ENCODE results near the gene SLC6A9.
A peak's percentile ranks its signal among the peaks of the same experiment; 100 is the strongest.

The SLC6A9 gene

DNA sequence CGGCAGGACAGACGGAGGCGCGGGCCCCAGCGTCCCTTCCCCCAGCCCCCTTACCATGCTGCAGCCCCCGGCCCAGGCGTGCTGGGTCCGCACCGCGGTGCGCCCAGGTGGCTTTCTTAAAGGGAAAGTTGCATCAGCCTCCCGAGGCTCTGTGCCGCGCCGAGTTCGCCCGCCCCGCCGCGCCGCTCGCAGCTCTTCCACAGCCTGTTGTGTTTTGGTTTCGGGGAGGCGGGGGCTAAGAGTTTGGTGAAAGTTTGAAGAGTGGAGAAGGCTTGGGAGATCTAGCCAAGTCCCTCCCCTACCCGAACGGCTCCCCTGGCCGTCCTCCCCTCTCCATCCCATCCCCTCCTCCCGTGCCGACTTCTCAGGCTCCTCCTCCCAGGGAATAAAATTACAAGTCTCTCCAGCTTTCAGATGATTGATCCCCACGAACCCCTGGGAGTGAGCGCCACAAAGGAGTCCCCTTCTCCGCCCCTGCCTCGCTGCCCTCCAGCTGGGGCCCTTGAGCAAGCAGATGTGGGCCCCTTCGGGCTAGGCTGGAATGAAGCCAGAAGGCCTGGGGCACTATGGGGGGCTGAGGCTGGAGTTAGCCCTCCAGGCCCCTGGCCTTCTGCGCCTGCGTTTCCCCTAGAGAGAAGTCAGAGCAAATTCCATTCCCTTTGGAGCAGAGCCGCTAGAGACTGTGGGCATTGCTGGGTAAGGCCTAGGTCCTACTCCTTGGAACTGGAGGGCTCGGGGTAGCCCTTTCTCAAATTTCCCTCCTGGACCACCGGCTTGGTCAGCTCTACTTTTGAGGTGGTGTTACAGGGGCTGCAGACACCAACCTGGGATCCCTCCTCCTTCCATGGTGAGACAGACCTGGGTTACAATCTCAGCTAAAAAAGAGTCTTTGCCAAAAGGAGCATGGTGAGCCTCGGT is at the start of gene SLC6A9:
Gene SLC6A9, minus strand, starts transcription at position 211 of the 918 bp plus-strand sequence. CDS start 7,185 bp downstream, outside the sequence.
- H3K36me3 Mint-ChIP-seq (ENCODE audit: low read depth): no peaks in the 10 kb centered on the region
- no peaks in the 10 kb centered on the region for H3K9me3 Mint-ChIP-seq
- peak within 1 kb of the TSS; percentile 86 for H3K4me3 Mint-ChIP-seq
- H3K27me3 Mint-ChIP-seq: no peaks in the 10 kb centered on the region
- peaks cover 25% of the 10 kb centered on the region for H3K4me1 Mint-ChIP-seq (ENCODE audit: low read depth)
- H3K27ac Mint-ChIP-seq: peak within 1 kb of the TSS; percentile 79

DNA sequence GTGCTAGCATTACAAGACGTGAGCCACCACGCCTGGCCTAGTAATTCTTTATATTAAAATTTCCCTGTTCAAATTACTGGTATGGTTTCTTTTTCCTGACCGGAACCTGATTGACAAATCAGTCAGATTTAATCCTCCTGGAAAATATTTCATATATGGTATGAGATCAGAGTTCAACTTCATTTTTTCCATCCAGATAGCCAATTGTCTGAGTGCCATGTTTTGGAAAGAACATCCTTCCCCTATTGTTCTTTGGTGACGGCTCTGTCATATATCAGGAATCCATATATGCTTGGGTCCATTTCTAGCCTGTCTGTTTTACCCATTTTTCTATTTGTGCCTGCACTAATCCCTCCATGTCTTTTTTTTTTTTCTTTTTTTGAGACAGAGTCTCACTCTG is 48.3 kb upstream of the SLC6A9 start:
- no peak overlapping the region for H3K4me3 Mint-ChIP-seq
- H3K27ac Mint-ChIP-seq: no peak overlapping the region
- H3K36me3 Mint-ChIP-seq (ENCODE audit: low read depth): no peaks in the 10 kb centered on the region
- H3K27me3 Mint-ChIP-seq: peaks cover 7% of the 10 kb centered on the region
- no peaks in the 10 kb centered on the region for H3K9me3 Mint-ChIP-seq
- no peaks in the 10 kb centered on the region for H3K4me1 Mint-ChIP-seq (ENCODE audit: low read depth)

DNA sequence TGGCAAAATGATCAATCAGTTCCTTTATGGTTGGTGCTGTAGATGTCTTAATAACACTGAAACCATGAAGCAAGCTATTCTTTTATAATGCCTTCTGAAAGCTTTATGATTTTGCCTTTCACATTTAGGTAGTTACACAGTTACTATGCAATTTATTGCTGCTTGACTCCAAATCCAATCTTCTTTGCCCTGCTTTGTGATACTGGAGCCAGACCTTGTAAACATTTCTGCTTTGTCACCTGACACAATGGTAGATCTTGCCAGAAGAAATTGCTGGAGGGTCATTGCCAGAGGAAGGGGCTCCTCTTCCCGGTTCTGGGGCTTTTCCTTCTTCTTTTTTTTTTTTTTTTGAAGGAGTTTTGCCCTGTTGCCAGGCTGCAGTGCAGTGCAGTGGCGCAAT is 46.8 kb upstream of the SLC6A9 start:
- Mint-ChIP-seq H3K36me3 (ENCODE audit: low read depth) (no peaks in the 10 kb centered on the region), H3K4me3 (no peak overlapping the region)

DNA sequence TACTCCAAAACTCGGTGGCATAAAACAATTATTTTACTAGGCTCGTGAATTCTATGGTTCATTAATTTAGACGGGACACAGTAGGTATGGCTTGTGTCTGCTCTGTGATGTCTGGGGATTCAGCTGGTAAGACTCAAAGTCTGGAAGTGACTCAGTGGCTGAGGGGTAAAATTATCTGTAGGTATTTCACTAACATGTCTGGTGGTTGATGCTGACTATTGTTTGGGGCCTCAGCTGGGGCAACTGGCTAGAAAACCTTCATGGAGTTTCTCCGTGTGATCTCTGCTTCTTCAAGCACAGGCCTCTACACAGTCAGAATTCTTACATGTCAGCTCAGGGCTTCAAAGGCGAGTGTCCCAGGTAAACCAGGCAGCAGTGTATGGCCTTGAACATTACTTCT is 46.2 kb upstream of the SLC6A9 start:
- H3K27me3 Mint-ChIP-seq: peaks cover 9% of the 10 kb centered on the region
- H3K36me3 Mint-ChIP-seq (ENCODE audit: low read depth): no peaks in the 10 kb centered on the region
- no peak overlapping the region for H3K4me3 Mint-ChIP-seq
- no peak overlapping the region for H3K27ac Mint-ChIP-seq
- no peaks in the 10 kb centered on the region for H3K4me1 Mint-ChIP-seq (ENCODE audit: low read depth)
- no peaks in the 10 kb centered on the region for H3K9me3 Mint-ChIP-seq

More for the DNA sequence above, 46.8 kb upstream of the SLC6A9 start:
- Mint-ChIP-seq H3K4me1 (ENCODE audit: low read depth) (no peaks in the 10 kb centered on the region), H3K27me3 (peaks cover 7% of the 10 kb centered on the region), H3K27ac (no peak overlapping the region), H3K9me3 (no peaks in the 10 kb centered on the region)

DNA sequence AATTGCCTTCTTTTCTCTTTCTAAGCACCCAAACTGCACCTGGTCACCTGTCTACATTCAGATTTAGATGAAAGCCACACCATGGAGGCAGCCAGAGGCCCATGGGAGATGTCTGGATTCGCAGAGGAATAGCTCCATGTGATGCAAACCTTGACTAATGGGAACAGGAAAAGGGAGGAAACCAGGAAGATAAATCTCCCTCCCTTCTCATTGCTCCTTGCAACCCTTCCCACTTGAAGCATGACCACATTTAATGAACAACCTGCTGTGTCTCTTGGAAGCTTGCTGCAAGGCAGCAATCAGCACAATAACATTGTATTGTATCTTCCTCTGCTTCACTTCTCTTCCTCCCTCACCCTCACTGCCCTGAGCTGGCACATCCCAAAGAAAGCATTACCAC is 44.8 kb upstream of the SLC6A9 start:
- Mint-ChIP-seq H3K27me3 (peaks cover 13% of the 10 kb centered on the region), H3K4me1 (ENCODE audit: low read depth) (peaks cover 4% of the 10 kb centered on the region), H3K9me3 (no peaks in the 10 kb centered on the region), H3K27ac (no peak overlapping the region), H3K4me3 (no peak overlapping the region), H3K36me3 (ENCODE audit: low read depth) (no peaks in the 10 kb centered on the region)

DNA sequence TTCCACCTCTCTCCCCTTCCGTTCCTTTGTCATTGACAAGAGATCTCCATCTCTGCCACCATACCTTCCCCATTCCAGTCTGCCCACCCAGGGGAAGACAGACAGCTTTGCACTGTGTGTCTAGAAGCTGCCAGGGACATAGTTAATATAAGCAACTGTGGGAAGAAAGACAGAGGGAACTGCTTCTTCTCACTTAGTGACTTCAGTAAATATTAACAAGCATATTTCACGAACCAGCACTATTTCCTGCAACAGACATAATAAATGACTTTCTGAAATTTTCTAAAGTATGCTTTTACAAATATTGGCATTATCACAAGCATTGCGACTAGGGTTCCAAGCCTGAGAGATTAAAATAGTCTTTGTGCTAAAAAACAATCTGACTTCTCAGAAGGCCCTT is 43.2 kb upstream of the SLC6A9 start:
- Mint-ChIP-seq H3K4me1 (ENCODE audit: low read depth) (peaks cover 4% of the 10 kb centered on the region), H3K4me3 (no peak overlapping the region), H3K36me3 (ENCODE audit: low read depth) (no peaks in the 10 kb centered on the region), H3K27ac (no peak overlapping the region), H3K27me3 (peaks cover 25% of the 10 kb centered on the region), H3K9me3 (no peaks in the 10 kb centered on the region)

DNA sequence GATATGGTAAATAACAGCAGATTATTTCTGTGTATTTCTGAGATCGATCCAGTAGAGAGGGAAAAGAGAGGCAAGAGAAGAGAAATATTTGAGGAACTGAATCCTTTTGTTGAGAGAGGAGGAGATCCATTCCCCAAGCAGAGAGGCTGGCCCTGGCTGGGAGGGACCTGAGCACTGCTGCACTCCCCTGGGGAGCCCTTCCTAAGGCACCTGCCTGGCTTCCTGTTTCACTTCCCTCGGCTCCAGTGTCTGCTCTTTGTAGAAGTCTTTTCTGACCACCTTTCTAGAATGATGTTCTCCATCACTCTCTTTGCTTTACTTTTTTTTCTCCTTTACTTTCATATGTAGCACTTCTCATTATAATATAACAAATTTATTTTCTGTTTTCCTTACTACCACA is 42.3 kb upstream of the SLC6A9 start:
- no peaks in the 10 kb centered on the region for H3K9me3 Mint-ChIP-seq
- no peak overlapping the region for H3K27ac Mint-ChIP-seq
- peaks cover 25% of the 10 kb centered on the region for H3K27me3 Mint-ChIP-seq
- peaks cover 4% of the 10 kb centered on the region for H3K4me1 Mint-ChIP-seq (ENCODE audit: low read depth)
- no peaks in the 10 kb centered on the region for H3K36me3 Mint-ChIP-seq (ENCODE audit: low read depth)
- no peak overlapping the region for H3K4me3 Mint-ChIP-seq

DNA sequence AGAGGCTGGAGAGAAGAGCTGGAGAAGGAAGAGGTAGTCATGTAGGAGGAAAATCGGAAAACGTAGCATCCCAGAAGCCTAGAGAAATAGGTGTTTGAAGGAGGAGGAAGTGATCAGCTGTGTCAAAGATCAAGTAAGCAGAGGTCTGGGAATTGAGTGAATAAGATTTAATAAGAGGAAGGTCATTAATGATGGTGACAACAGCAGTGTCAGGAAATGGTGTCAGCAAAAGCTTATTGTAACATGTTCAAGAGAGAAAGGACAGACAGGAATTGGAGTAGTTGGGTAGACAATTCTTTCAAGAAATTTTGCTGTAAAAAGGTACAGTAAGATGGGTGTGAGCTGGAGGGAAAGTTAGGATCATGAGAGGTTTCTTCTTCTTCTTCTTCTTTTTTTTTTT is 41.6 kb upstream of the SLC6A9 start:
- Mint-ChIP-seq H3K36me3 (ENCODE audit: low read depth) (no peaks in the 10 kb centered on the region), H3K4me3 (no peak overlapping the region), H3K27ac (no peak overlapping the region), H3K27me3 (peaks cover 25% of the 10 kb centered on the region), H3K9me3 (no peaks in the 10 kb centered on the region), H3K4me1 (ENCODE audit: low read depth) (peaks cover 7% of the 10 kb centered on the region)

DNA sequence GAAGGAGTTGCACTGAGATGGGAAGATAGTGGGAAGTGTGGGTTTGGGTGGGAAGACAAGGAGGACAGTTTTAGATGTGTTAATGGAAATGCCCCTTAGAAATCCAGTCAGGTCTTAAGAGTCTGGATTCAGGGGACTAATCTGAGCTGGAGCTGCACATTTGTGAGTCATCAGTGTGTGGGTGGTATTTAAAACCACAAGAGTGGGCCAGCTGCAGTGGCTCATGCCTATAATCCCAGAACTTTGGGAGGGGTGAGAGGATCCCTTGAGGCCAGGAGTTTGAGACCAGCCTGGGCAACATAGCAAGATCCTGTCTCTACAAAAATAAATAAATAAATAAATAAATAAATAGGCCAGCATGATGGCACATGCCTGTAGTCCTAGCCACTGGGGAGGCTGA is 40.9 kb upstream of the SLC6A9 start:
- H3K4me3 Mint-ChIP-seq: no peak overlapping the region
- no peaks in the 10 kb centered on the region for H3K9me3 Mint-ChIP-seq
- peaks cover 28% of the 10 kb centered on the region for H3K27me3 Mint-ChIP-seq
- H3K36me3 Mint-ChIP-seq (ENCODE audit: low read depth): no peaks in the 10 kb centered on the region
- H3K4me1 Mint-ChIP-seq (ENCODE audit: low read depth): peaks cover 13% of the 10 kb centered on the region
- H3K27ac Mint-ChIP-seq: no peak overlapping the region

DNA sequence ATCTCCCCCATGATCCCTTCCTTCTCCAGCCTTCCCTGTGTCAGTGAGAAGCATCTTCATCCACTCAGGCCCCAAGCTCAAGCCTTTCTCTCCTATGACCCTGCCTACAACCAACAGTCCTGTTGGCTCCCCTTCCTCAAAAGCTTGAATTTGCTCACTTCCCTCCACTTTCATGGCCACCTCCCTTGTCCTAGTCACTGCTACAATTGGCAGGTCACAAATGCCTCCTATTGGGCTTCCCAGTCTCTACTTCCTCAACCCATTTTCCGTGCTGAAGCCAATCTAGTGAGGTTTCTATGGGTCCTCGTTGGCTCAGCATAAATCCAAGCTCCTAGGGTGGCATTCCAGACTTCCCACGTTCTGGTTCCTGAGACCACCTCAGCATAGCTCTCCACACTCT is 40.2 kb upstream of the SLC6A9 start:
- Mint-ChIP-seq H3K36me3 (ENCODE audit: low read depth) (no peaks in the 10 kb centered on the region), H3K27me3 (peaks cover 32% of the 10 kb centered on the region), H3K4me1 (ENCODE audit: low read depth) (peaks cover 14% of the 10 kb centered on the region), H3K27ac (no peak overlapping the region), H3K4me3 (no peak overlapping the region), H3K9me3 (no peaks in the 10 kb centered on the region)

DNA sequence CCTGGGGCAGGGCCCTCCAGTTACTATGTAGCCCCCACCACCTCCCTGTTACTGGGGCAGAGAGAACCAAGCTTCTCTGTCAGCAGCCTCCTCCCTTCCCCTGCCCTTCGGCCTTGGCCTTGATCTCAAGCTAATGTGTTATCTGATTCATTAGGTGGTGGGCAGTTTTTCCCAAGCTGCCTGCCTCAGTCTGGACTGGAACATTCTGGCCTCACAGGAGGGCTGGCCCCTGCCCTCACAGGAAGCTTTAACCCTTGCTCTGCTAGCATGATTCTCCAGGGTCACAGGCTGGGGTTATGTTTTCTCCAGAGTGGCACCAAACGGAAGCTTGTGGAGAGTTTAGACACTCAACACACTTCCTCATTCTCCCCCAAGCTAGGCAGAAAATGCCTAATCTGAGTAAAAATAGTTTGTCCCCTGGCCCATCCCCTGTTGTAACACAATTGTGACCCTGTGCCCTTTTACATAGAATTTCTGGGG is 37.2 kb upstream of the SLC6A9 start:
- Mint-ChIP-seq H3K9me3 (no peaks in the 10 kb centered on the region), H3K27ac (no peak overlapping the region), H3K36me3 (ENCODE audit: low read depth) (no peaks in the 10 kb centered on the region), H3K27me3 (peaks cover 32% of the 10 kb centered on the region), H3K4me3 (no peak overlapping the region), H3K4me1 (ENCODE audit: low read depth) (peaks cover 14% of the 10 kb centered on the region)

DNA sequence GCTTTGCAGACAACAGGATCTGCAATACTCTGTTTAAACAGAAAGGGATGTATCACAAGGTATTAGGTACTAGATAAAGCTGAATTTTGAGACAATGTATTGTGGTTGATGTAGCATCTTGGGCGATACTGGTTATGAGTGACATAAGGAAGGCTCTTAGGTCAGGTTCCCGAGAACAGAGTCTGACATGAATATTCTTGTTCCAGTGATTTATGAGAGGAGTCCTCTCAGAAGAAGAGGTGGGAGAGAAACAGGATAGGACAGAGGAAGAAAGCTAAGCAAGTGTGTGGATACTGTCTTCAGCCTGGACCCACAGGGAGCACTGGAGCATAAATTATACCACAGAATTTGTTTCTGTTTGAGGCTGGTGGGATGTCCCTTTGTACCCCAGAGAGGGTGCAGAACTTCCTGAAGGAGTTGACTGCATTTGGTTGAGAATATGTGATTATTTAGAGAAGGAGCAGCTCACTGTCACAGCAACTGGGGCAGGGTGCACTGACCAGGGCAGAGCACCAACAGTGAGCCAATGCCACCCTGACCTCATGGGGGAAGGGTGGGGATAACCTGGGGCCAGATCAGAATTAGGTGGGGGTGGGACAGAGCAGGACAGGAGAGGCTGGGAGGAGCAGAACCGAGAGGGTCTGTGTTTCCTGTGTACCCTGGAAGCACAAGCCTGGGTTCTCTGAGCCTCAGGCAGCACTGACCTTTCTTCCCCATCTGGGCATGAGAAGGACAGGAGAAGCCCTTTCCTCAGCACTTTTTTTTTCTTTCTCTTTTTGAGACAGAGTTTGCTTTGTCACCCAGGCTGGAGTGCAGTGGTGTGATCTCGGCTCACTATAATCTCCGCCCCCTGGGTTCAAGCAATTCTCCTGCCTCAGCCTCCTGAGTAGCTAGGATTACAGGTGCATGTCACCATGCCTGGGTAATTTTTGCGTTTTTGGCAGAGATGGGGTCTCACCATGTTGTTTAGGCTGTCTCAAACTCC is 36.3 kb upstream of the SLC6A9 start:
- Mint-ChIP-seq H3K27me3 (peaks cover 28% of the 10 kb centered on the region), H3K4me3 (no peak overlapping the region), H3K9me3 (no peaks in the 10 kb centered on the region), H3K27ac (no peak overlapping the region), H3K4me1 (ENCODE audit: low read depth) (peaks cover 14% of the 10 kb centered on the region), H3K36me3 (ENCODE audit: low read depth) (no peaks in the 10 kb centered on the region)

DNA sequence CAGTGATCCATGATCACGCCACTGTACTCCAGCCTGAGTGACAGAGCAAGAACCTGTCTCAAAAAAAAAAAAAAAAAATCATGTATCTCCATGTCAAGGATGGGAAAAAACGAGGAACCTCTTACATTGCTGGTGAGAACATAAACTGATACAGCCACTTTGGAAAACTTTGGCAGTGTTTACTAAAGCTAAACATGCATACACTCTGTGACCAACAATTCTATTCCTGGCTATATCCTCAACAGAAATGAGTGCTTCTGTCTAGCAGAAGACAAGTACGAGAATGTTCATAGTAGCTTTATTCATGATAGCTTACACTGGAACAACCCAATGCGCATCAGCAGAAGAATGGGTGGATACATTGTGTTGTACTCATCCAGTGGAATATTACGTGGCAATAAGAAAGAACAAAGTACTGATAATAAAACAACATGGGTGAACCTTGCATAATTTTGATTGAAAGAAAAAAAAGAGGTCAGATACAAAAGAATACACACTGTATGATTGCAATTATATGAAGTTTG is 31.5 kb upstream of the SLC6A9 start:
- no peak overlapping the region for H3K4me3 Mint-ChIP-seq
- H3K27me3 Mint-ChIP-seq: peaks cover 20% of the 10 kb centered on the region
- peaks cover 6% of the 10 kb centered on the region for H3K4me1 Mint-ChIP-seq (ENCODE audit: low read depth)
- no peaks in the 10 kb centered on the region for H3K9me3 Mint-ChIP-seq
- H3K27ac Mint-ChIP-seq: no peak overlapping the region
- H3K36me3 Mint-ChIP-seq (ENCODE audit: low read depth): no peaks in the 10 kb centered on the region

DNA sequence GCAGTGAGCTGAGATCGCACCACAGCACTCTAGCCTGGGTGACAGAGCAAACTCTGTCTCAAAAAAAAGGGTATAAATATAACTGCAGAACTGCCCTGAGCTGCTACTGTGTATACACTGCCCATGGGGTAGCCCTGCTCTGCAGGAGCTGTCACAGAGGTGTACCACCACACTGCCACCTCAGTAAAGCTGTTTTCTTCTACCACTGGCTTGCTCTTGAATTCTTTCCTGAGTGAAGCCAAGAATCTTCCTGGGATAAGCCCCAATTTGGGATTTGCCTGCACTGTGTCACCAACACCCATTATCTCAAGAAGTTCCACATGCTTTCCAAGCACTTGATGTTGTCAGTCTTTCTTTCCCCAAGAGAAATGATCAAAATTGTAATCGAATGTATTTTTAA is 30.6 kb upstream of the SLC6A9 start:
- no peaks in the 10 kb centered on the region for H3K4me1 Mint-ChIP-seq (ENCODE audit: low read depth)
- H3K27ac Mint-ChIP-seq: no peak overlapping the region
- H3K4me3 Mint-ChIP-seq: no peak overlapping the region
- peaks cover 21% of the 10 kb centered on the region for H3K27me3 Mint-ChIP-seq
- H3K36me3 Mint-ChIP-seq (ENCODE audit: low read depth): no peaks in the 10 kb centered on the region
- no peaks in the 10 kb centered on the region for H3K9me3 Mint-ChIP-seq

DNA sequence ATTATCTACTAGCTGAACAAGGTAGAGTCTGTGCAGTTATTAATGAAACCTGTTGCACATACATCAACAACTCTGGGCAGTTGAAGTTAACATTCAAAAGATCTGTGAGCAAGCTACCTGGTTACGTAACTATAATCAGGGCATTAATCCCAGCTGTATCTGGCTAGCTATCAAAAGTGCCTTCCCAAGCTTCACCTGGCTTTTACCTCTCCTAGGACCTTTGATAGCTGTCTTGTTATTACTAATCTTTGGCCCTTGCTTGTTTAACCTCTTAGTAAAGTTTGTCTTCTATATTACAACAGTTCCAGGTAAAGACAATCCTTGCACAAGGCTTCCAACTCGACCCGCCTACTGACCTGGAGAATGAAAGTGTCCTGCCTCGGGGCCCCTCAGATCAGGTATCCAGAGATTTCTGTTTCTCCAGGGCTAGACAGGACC is 29.6 kb upstream of the SLC6A9 start:
- Mint-ChIP-seq H3K27ac (no peak overlapping the region), H3K9me3 (no peaks in the 10 kb centered on the region), H3K36me3 (ENCODE audit: low read depth) (no peaks in the 10 kb centered on the region), H3K4me3 (no peak overlapping the region), H3K4me1 (ENCODE audit: low read depth) (no peaks in the 10 kb centered on the region), H3K27me3 (peaks cover 17% of the 10 kb centered on the region)
